DMS 273 treated with DMSO at 0.1 percent for 48 hours (cell line): ENCODE measurements around the gene SLC35E1.
"Not testable (repeated sequence)": the region's sequence is repeated elsewhere in the genome, so short reads cannot be mapped to it uniquely, and the experiment has no call there.

ENCODE experiments used
- DNase-seq: peaks from one replicate; lab custom pipeline; 2025; lab: John Stamatoyannopoulos, UW

Gene SLC35E1

GRCh38 chr19:16581971-16582343 is 9.7 kb upstream of the SLC35E1 start:
- DNase-seq: no peak

GRCh38 chr19:16581145-16581970 is 9.1 kb upstream of the SLC35E1 start:
- no peak for DNase-seq

- DNase-seq: no peak
These were observed 7.2 kb upstream of the SLC35E1 start for GRCh38 chr19:16579381-16579780.

DNA sequence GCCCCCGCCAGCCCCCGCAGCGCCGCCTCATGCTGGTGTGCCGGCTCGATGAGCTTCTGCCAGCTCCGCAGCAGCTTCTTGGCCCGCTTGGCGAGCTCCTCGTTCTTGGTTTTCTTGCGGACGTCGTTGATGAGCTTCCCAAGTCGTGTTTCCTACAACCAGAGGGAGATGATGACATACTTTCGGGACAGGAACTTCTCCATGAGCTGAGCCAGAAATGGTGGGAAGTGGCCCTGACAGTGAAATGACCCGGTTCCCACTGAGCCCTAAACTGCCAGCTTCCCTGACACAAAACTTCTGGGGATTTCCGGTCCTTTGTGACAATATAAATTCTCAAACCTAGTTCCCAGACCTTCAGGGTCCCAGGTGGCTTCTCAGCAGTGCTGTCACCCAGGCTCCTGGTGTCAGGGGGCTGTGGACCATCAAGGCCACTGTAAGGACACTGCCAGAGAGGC is 5.3 kb upstream of the SLC35E1 start:
- no peak for DNase-seq

DNA sequence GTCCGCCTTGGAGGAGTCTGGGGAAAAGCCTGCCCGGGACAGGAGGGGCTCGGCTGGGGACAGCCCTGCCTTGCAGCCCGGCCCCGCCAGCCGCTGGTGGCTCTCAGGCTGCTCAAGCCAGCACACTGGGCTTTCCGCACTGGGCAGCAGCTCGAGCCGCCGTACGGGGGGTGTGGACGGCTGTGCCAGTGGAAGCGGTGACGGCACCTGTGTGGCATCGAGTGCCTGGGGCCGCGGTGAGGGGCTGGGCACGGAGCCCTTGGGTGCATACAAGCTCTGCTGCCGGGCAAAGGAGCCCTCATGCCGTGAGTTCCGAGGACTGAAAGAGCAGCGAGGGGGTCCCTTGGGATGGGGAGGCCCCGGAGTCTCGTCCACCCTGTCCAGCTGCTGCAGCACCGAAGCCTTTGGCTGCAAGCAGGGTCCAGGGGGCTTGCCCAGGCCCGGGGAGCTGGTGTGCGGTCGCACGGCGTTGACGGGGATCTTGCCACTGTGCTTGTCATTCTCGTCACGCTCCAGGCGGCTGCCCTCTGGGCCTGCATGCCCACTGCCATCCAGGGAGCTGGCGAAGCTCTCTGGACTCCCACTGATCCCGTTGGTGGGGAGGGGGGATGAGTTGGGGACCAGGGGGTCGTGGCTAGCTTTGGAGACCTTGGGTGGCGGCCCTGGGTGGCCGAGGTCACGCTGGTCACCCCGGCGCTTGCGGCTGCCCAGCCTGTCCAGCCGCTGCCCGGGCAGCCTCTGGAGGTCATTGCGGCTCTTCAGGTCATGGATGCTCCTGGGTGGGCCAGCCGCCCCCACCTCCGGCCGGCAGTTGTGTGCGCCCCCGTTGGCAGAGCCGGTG is 4.7 kb upstream of the SLC35E1 start:
- DNase-seq: no peak

- no peak for DNase-seq
These were observed 3.9 kb upstream of the SLC35E1 start for GRCh38 chr19:16575861-16576689.

DNA sequence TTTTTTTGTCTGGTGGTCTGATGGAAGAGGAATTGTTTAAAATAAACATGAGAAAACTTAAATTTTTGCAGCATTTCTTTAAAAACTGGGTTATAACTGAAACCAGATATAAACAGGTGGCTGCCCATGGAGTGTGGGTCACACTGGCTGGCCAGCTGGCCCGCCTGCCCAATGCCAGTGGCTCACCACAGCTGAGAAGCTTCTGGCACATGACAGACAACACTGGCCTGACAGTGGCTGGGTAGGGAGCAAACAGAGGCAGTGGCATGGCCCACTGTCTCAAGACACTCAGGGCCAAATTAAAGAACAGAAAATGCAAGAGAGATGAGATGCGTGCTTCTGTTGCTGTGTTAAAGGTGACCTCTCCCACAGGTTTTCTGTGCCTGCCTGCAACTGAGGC is 3.1 kb upstream of the SLC35E1 start:
- no peak for DNase-seq

GRCh38 chr19:16573925-16574324 is 1.7 kb upstream of the SLC35E1 start:
- no peak for DNase-seq

- no peak for DNase-seq
These were observed 1.1 kb upstream of the SLC35E1 start for GRCh38 chr19:16573296-16573695.

GRCh38 chr19:16571822-16572331 is 338 bp downstream of the SLC35E1 start:
- no peak for DNase-seq

DNA sequence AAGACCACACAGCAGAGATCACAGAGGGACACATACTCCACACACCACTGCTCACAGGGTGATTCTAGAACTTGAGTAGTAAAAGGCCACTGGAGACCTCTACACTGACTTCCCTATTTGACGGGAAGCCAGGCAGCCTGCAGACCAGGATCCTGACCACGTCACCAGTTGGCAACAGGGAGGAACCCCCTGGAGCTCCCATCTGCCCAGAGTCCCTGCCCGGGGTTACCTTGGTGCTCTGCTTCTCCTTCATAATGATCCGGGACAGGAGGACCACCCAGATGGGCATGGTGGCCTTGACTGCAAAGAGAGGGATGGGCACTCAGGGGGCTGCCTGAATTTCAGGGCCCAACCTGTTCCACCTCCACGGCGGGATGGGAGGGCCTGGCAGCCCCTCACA is 932 bp downstream of the SLC35E1 start:
- peak; percentile 16 for DNase-seq

DNA sequence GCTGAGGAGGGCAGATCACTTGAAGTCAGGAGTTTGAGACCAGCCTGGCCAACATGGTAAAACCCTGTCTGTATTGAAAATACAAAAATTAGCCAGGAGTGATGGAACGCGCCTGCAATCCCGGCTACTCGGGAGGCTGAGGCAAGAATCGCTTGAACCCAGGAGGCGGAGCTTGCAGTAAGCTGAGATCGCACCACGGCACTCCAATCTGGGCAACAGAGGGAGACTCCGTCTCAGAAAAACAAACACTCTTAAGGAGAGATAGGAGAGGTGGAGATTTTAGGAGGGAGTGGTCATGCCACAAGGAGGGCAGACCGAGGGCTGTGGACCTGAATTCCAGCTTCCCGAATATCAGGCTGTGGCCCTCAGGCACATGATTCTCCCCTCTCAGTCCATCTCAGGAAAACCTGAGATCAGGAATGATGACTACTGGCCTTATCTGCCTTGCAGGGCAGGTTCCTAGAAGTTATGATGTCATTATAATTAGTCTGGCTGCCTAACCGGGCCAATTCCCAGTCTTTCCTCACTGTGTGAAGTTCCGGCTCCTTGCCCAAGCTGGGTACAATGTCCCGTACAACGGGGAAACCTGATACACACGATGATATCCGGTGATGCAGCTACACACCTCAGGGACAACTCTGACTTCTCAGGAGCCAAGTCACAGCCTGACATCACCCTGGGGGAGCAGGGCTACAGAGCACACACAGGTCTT is 2.5 kb downstream of the SLC35E1 start:
- no peak for DNase-seq

DNA sequence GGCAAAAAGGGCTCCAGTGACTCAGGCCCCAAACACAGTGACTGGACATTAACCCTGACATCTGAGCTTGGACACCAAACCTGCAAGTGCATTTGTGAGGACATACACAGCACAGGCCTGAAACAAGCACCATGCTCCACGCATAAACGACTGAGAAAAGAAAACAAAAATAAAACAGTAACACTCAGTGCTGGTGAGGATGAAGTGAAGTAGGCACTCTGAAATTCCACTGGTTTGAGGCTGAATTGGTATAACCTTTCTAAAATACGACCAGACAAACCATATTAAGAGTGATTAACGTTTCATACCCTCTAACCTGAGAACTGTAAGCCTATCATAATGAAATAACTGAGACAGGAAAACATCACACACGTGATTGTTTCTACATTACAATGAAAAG is 5.5 kb downstream of the SLC35E1 start:
- DNase-seq: no peak

DNA sequence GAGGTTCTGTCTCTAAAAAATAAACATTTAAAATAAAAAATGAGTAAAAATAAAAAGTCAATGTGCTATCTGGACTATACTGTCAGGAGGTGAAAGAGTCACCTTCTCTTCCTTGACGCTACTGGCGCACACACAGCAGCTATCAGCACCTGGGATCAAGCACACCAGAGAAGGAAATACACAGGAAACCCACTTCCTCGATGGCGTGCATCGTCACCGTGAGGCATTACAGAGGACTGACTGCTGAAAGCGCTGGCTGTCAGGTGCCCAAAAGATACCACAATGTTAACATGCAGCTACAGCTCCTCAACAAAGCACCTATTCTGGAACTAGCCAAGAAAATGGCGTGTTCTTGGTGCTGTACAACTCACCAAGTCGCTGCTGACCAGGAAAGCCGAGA is 6.1 kb downstream of the SLC35E1 start:
- no peak for DNase-seq

- no peak for DNase-seq
These were observed 7.4 kb downstream of the SLC35E1 start for GRCh38 chr19:16564842-16565241.

DNA sequence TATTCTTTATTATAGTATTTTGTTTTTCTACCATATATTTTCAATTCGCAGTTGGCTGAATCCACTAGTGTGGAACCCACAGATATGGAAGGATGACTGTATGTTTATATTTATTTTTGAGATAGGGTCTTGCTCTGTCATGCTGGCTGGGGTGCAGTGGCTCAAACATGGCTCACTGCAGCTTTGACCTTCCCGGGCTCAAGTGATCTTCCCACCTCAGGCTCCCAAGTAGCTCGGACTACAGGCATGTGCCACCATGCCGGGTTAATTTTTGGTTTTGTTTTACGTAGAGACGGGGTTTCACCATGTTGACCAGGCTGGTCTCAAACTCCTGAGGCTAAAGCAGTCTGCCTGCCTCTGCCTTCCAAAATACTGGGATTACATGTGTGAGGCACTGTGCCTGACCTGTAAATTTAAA is 9.6 kb downstream of the SLC35E1 start:
- no peak for DNase-seq

DNA sequence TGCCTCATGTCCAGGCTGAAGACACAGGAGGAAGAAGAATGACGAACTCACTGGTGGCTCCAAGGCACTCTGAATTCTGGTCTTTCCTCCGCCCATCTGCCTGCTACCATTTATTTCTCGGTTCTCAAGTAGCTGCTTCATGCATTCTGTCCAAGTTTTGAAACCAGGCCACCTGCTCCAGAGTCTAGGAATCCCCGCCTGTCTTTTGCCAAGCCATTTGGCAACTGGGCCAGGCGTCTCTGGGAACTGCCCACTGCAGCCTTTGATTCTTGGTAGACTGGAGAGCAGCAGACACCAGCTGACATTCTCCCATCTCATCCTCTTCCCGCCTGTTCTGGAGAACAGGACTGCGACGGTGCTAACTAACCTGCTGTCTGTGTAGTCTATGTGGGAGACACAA is 10.8 kb downstream of the SLC35E1 start:
- peak; percentile 5 for DNase-seq

GRCh38 chr19:16559780-16560276 is 12.4 kb downstream of the SLC35E1 start:
- no peak for DNase-seq

GRCh38 chr19:16554776-16555175 is 17.4 kb downstream of the SLC35E1 start:
- DNase-seq: no peak

GRCh38 chr19:16551902-16552301 is 20.3 kb downstream of the SLC35E1 start:
- DNase-seq: not testable (repeated sequence)

DNA sequence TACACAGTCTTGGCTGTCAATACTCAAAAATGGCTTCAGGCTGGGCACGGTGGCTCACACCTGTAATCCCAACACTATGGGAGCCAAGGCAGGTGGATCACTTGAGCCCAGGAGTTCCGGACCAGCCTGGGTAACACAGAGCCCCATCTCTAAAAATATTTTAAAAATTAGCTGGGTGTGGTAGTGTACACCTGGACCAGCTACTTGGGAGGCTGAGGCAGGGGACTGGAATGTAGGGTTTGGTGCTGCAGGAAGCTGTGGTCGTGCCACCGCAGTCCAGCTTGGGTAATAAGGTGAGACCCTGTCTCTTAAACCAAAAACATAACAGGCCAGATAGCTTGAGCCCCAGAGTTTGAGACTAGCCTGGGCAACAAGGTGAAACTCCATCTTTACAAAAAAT is 23.3 kb downstream of the SLC35E1 start:
- DNase-seq: no peak
